HepG2 (cell line): ENCODE data around the gene SNRNP27. TPM values are rescaled to one million over a fixed set of nuclear protein-coding genes. Genes with fewer than 3 reads are reported as not detected.

Experiments
- EED ChIP-seq: sonication (generic); formaldehyde crosslinking; IDR thresholded peaks from 2 replicates; pipeline ENCODE4 v1.5.0; 2020; ENCODE audit warnings: mild to moderate bottlenecking, missing genetic modification reagents
- MYPOP ChIP-seq: sonication (generic); formaldehyde crosslinking; IDR thresholded peaks from 2 replicates; pipeline ENCODE4 v1.8.1; 2023; ENCODE audit warnings: mild to moderate bottlenecking, moderate library complexity, missing genetic modification reagents
- NFE2L1 ChIP-seq: sonication (generic); formaldehyde crosslinking; IDR thresholded peaks from 2 replicates; pipeline ENCODE4 v1.4.0; 2020; ENCODE audit warnings: missing genetic modification reagents, mild to moderate bottlenecking, borderline replicate concordance
- PATZ1 ChIP-seq: sonication (generic); formaldehyde crosslinking; IDR thresholded peaks from 2 replicates; pipeline ENCODE4 v1.4.0; 2020; ENCODE audit warnings: missing genetic modification reagents
- PLSCR1 ChIP-seq: sonication (generic); formaldehyde crosslinking; IDR thresholded peaks from 2 replicates; pipeline ENCODE4 v1.5.0; 2020; ENCODE audit warnings: missing genetic modification reagents, mild to moderate bottlenecking, borderline replicate concordance
- SIX1 ChIP-seq: sonication (generic); formaldehyde crosslinking; IDR thresholded peaks from 2 replicates; pipeline ENCODE4 v1.4.0; 2020; ENCODE audit warnings: missing genetic modification reagents, borderline replicate concordance
- SMC3 ChIP-seq: IDR thresholded peaks from 2 replicates; pipeline ENCODE4 v1.6.1; 2011; ENCODE audit warnings: low read length, improper control_type of control experiment
- SNAPC5 ChIP-seq: sonication (generic); formaldehyde crosslinking; IDR thresholded peaks from 2 replicates; pipeline ENCODE4 v1.8.1; 2023; ENCODE audit warnings: mild to moderate bottlenecking, missing genetic modification reagents, borderline replicate concordance
- ZC3H13 ChIP-seq: sonication (generic); formaldehyde crosslinking; IDR thresholded peaks from 2 replicates; pipeline ENCODE4 v1.8.1; 2023; ENCODE audit warnings: mild to moderate bottlenecking, missing genetic modification reagents, moderate library complexity
- ZFP91 ChIP-seq: sonication (generic); formaldehyde crosslinking; IDR thresholded peaks from 2 replicates; pipeline ENCODE4 v1.9.0; 2022; ENCODE audit warnings: missing genetic modification reagents, mild to moderate bottlenecking, borderline replicate concordance
- ZNF224 ChIP-seq: sonication (generic); formaldehyde crosslinking; IDR thresholded peaks from 2 replicates; pipeline ENCODE4 v1.5.0; 2020; ENCODE audit warnings: mild to moderate bottlenecking, missing genetic modification reagents
- ZNF232 ChIP-seq: sonication (generic); formaldehyde crosslinking; IDR thresholded peaks from 2 replicates; pipeline ENCODE4 v1.4.0; 2020; ENCODE audit warnings: missing genetic modification reagents, borderline replicate concordance
- ZNF484 ChIP-seq: sonication (generic); formaldehyde crosslinking; IDR thresholded peaks from 2 replicates; pipeline ENCODE4 v1.5.1; 2020; ENCODE audit warnings: mild to moderate bottlenecking, low read depth, missing genetic modification reagents, borderline replicate concordance
- ZNF605 ChIP-seq: sonication (generic); formaldehyde crosslinking; IDR thresholded peaks from 2 replicates; pipeline ENCODE4 v1.8.0; 2022; ENCODE audit warnings: mild to moderate bottlenecking, missing genetic modification reagents
- ZXDC ChIP-seq: sonication (generic); formaldehyde crosslinking; IDR thresholded peaks from 2 replicates; pipeline ENCODE4 v1.5.0; 2020; ENCODE audit warnings: mild to moderate bottlenecking, missing genetic modification reagents
- polyA plus RNA-seq, 8 experiments: library from polyadenylated mRNA; depleted of rRNA in 3 of 8; stranded (reverse) in 7 of 8; unstranded in 1 of 8; fragments of >200 nt; fragmentation: Illumina TruSeq in 4 of 8; extraction: Trizol in 4 of 8; gene quantifications; 2 replicates each; pipeline versions ENCODE4 v1.2.1 to v1.2.3, GENCODE V29; 2011 to 2016; ENCODE audit warnings: low read depth in 4 of 8, missing spikeins in 1 of 8, mixed read lengths in 1 of 8; ENCODE audit not compliant: insufficient read depth in 1 of 8
- total RNA-seq, 5 experiments: library from RNA; depleted of rRNA; stranded (reverse); fragments of >200 nt; fragmentation: Illumina TruSeq; extraction: Trizol; gene quantifications; 2 replicates each; pipeline ENCODE4 v1.2.3, GENCODE V29; 2016; ENCODE audit warnings: low read depth in 1 of 5

The SNRNP27 gene
- total and polyA plus RNA-seq, 2 of the 13 experiments (the other 11 are each of a cell fraction or from before 2014, with no cell fraction given) = 49.8 to 54.6 TPM

GRCh38 chr2:69914950-69915945, 21.5 kb downstream of the SNRNP27 start, which contains the start of gene MXD1 (continued):
- peak; percentile 1; the same call in 1 of the 2 replicates for TF ChIP-seq ZFP91 (CRISPR knock-in tag)
- peak; percentile 58; the same call in 1 of the 2 replicates for TF ChIP-seq NFE2L1 (CRISPR knock-in tag)
- TF ChIP-seq ZNF484 (CRISPR knock-in tag) = 0 out of 2 replicates have a peak, but pooled peaks have one; percentile 77
- TF ChIP-seq ZNF605 = peak; percentile 6; the same call in 1 of the 2 replicates
- 0 out of 2 replicates have a peak, but pooled peaks have one; percentile 53 for TF ChIP-seq MYPOP
- peak; percentile 83; the same call in 1 of the 2 replicates for TF ChIP-seq ZXDC (CRISPR knock-in tag)
- TF ChIP-seq SNAPC5 (CRISPR knock-in tag) = peak; percentile 86; the same call in 1 of the 2 replicates
- no peak for TF ChIP-seq ZC3H13 (CRISPR knock-in tag)
- TF ChIP-seq ZNF224 (CRISPR knock-in tag) = no peak
- no peak for TF ChIP-seq SMC3
- no peak; the same call in 1 of the 2 replicates for TF ChIP-seq PLSCR1 (CRISPR knock-in tag)
- TF ChIP-seq PATZ1 (CRISPR knock-in tag) = peak; percentile 61
- no peak for TF ChIP-seq ZNF232 (CRISPR knock-in tag)
- peak; percentile 39; the same call in 1 of the 2 replicates for TF ChIP-seq EED (CRISPR knock-in tag)
- no peak for TF ChIP-seq SIX1 (CRISPR knock-in tag)
